ENCODE data around the gene VWA8.
"Not testable (repeated sequence)": the region's sequence is repeated elsewhere in the genome, so short reads cannot be mapped to it uniquely, and the experiment has no call there.

The VWA8 gene

GRCh38 chr13:41543664-41544300 is 417.1 kb downstream of the VWA8 start:
- POLR2A ChIA-PET, result no interaction called here
- no peaks in the 10 kb centered on the region for H3K36me3 ChIP-seq (ENCODE audit: control insufficient read depth in 2 of 2, insufficient read depth in 1 of 2, low read length in 2 of 2)
- CTCF ChIA-PET, result no interaction called here
- no peaks in the 10 kb centered on the region for H3K4me1 ChIP-seq (ENCODE audit: control insufficient read depth, insufficient read depth, low read length)
- no peaks in the 10 kb centered on the region for H3K9me3 ChIP-seq (ENCODE audit: control insufficient read depth, insufficient read depth, low read depth, low read length)
- no peak overlapping the region for H3K27ac ChIP-seq (ENCODE audit: extremely low read depth, low read depth, low read length)
- TF ChIP-seq ZNF544 (tag by site-specific recombination; IDR thresholded peaks at IDR 0.05), result no peak
- TF ChIP-seq KLF8 (tag by site-specific recombination; IDR thresholded peaks at IDR 0.05), result no peak
- TF ChIP-seq ZNF169 (tag by site-specific recombination; IDR thresholded peaks at IDR 0.05), result no peak
- no peak for TF ChIP-seq ZNF202 (tag by site-specific recombination; IDR thresholded peaks at IDR 0.05; ENCODE audit: borderline replicate concordance)
- TF ChIP-seq, protein P1, sequence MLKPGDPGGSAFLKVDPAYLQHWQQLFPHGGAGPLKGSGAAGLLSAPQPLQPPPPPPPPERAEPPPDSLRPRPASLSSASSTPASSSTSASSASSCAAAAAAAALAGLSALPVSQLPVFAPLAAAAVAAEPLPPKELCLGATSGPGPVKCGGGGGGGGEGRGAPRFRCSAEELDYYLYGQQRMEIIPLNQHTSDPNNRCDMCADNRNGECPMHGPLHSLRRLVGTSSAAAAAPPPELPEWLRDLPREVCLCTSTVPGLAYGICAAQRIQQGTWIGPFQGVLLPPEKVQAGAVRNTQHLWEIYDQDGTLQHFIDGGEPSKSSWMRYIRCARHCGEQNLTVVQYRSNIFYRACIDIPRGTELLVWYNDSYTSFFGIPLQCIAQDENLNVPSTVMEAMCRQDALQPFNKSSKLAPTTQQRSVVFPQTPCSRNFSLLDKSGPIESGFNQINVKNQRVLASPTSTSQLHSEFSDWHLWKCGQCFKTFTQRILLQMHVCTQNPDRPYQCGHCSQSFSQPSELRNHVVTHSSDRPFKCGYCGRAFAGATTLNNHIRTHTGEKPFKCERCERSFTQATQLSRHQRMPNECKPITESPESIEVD (tag by site-specific recombination; IDR thresholded peaks at IDR 0.05), result no peak
- TF ChIP-seq ZNF146 (tag by site-specific recombination; IDR thresholded peaks at IDR 0.05), result no peak
- no peak for TF ChIP-seq ZNF16 (tag by site-specific recombination; IDR thresholded peaks at IDR 0.05; ENCODE audit: low read depth)
- no peak for TF ChIP-seq TRIM28 (IDR thresholded peaks at IDR 0.05; ENCODE audit: borderline replicate concordance, low read length)
- TF ChIP-seq ZNF701 (tag by site-specific recombination; IDR thresholded peaks at IDR 0.05), result no peak
- TF ChIP-seq, protein P2, sequence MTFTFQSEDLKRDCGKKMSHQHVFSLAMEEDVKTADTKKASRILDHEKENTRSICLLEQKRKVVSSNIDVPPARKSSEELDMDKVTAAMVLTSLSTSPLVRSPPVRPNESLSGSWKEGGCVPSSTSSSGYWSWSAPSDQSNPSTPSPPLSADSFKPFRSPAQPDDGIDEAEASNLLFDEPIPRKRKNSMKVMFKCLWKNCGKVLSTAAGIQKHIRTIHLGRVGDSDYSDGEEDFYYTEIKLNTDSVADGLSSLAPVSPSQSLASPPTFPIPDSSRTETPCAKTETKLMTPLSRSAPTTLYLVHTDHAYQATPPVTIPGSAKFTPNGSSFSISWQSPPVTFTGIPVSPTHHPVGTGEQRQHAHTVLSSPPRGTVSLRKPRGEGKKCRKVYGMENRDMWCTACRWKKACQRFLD (tag by site-specific recombination; IDR thresholded peaks at IDR 0.05), result no peak
- TF ChIP-seq HIC1 (tag by site-specific recombination; IDR thresholded peaks at IDR 0.05), result no peak
- TF ChIP-seq ZNF155 (tag by site-specific recombination; IDR thresholded peaks at IDR 0.05), result no peak
- TF ChIP-seq ZNF843 (tag by site-specific recombination; IDR thresholded peaks at IDR 0.05), result no peak
- no peak for TF ChIP-seq ZNF514 (tag by site-specific recombination; IDR thresholded peaks at IDR 0.05)
- TF ChIP-seq ZBTB21 (tag by site-specific recombination; IDR thresholded peaks at IDR 0.05), result no peak
- TF ChIP-seq, protein P3, sequence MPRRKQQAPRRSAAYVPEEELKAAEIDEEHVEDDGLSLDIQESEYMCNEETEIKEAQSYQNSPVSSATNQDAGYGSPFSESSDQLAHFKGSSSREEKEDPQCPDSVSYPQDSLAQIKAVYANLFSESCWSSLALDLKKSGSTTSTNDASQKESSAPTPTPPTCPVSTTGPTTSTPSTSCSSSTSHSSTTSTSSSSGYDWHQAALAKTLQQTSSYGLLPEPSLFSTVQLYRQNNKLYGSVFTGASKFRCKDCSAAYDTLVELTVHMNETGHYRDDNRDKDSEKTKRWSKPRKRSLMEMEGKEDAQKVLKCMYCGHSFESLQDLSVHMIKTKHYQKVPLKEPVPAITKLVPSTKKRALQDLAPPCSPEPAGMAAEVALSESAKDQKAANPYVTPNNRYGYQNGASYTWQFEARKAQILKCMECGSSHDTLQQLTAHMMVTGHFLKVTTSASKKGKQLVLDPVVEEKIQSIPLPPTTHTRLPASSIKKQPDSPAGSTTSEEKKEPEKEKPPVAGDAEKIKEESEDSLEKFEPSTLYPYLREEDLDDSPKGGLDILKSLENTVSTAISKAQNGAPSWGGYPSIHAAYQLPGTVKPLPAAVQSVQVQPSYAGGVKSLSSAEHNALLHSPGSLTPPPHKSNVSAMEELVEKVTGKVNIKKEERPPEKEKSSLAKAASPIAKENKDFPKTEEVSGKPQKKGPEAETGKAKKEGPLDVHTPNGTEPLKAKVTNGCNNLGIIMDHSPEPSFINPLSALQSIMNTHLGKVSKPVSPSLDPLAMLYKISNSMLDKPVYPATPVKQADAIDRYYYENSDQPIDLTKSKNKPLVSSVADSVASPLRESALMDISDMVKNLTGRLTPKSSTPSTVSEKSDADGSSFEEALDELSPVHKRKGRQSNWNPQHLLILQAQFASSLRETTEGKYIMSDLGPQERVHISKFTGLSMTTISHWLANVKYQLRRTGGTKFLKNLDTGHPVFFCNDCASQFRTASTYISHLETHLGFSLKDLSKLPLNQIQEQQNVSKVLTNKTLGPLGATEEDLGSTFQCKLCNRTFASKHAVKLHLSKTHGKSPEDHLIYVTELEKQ (tag by site-specific recombination; IDR thresholded peaks at IDR 0.05; ENCODE audit: borderline replicate concordance), result no peak
- no peak for TF ChIP-seq ZNF449 (tag by site-specific recombination; IDR thresholded peaks at IDR 0.05)
- no peak for TF ChIP-seq ZNF621 (tag by site-specific recombination; IDR thresholded peaks at IDR 0.05)
- H3K4me3 ChIP-seq (ENCODE audit: low read depth, low read length), result no peak overlapping the region

DNA sequence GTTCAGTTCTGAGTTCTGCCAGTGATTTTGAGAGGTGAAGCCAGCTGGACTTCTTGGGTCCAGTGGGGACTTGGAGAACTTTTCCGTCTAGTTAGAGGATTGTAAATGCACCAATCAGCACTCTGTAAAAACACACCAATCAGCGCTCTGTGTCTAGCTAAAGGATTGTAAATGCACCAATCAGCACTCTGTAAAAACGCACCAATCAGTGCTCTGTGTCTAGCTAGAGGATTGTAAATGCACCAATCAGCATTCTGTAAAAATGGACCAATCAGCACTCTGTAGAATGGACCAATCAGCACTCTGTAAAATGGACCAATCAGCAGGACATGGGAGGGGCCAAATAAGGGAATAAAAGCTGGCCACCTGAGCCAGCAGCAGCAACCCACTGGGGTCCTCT is 418.1 kb downstream of the VWA8 start:
- H3K4me1 ChIP-seq (ENCODE audit: control insufficient read depth, insufficient read depth, low read length); H3K9me3 ChIP-seq (ENCODE audit: control insufficient read depth, insufficient read depth, low read depth, low read length); CTCF ChIA-PET; H3K4me3 ChIP-seq (ENCODE audit: low read depth, low read length); POLR2A ChIA-PET; H3K36me3 ChIP-seq (ENCODE audit: control insufficient read depth in 2 of 2, insufficient read depth in 1 of 2, low read length in 2 of 2); H3K27ac ChIP-seq (ENCODE audit: extremely low read depth, low read depth, low read length): not testable (repeated sequence)
